ENCODE results near the gene MX2.
"Not testable (repeated sequence)": the region's sequence is repeated elsewhere in the genome, so short reads cannot be mapped to it uniquely, and the experiment has no call there.

MX2 gene, protein sequence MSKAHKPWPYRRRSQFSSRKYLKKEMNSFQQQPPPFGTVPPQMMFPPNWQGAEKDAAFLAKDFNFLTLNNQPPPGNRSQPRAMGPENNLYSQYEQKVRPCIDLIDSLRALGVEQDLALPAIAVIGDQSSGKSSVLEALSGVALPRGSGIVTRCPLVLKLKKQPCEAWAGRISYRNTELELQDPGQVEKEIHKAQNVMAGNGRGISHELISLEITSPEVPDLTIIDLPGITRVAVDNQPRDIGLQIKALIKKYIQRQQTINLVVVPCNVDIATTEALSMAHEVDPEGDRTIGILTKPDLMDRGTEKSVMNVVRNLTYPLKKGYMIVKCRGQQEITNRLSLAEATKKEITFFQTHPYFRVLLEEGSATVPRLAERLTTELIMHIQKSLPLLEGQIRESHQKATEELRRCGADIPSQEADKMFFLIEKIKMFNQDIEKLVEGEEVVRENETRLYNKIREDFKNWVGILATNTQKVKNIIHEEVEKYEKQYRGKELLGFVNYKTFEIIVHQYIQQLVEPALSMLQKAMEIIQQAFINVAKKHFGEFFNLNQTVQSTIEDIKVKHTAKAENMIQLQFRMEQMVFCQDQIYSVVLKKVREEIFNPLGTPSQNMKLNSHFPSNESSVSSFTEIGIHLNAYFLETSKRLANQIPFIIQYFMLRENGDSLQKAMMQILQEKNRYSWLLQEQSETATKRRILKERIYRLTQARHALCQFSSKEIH

DNA sequence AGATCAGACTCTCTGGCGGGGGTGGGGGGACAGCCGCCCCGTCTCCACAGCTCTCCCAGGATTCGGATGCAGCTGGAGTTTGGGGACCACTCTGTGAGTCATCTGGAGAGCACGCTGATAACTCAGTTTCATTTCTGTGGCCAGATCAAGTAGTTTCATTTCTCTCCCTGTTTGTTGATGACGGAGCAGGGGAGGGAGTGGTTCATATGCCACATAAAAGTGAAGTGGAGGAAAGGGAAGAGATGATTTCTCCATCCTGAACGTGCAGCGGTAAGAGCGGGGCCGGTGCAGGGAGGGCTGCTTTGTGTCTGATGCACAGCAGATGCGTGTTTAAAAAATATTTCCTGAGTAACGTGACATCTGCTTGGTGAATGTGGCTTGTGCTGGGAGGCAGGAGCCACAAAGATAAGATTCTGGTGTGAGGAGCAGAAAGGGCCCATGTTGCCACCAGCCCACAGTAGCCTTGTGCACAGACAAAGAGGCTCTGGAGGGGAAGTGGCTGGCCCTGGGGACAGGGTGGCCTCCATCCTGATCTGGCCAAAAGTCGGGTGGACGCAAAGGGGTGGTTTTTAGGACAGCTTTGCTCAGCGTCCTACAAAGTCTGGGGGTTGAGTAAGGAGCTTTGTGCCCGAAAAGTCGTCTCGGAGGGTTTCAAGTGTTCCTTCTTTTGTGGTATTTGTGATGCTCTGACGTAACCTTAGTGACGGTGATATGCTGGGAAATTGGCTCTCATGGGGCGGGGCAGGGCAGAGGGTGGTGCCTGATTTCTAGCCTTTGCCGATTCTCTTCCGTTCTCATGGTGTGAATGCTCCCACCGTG lies at the start of gene MX2:
MX2 (plus strand) TSS at position 242 of the 819 bp plus-strand sequence. CDS start 14,880 bp downstream, outside the sequence.
- peak within 1 kb of the TSS; percentile 83 to 88 for H3K27ac ChIP-seq (ENCODE audit: low read depth in 2 of 2, low read length in 2 of 2)
- peak within 1 kb of the TSS; percentile 58 to 70 for H3K9ac ChIP-seq (ENCODE audit: low read depth in 1 of 2, low read length in 2 of 2)
- no peaks in the 10 kb centered on the region for H3K9me3 ChIP-seq (ENCODE audit: control insufficient read depth in 2 of 2, low read length in 2 of 2)
- H3K4me3 ChIP-seq (ENCODE audit: low read length in 2 of 2) = peak within 1 kb of the TSS; percentile 57 to 72
- peaks cover 0 to 1% of the 10 kb centered on the region in 2 donors for H3K27me3 ChIP-seq (ENCODE audit: control insufficient read depth in 2 of 2, insufficient read depth in 2 of 2, low read length in 2 of 2)
- peaks cover 22 to 25% of the 10 kb centered on the region in 2 donors for H3K4me1 ChIP-seq (ENCODE audit: control insufficient read depth in 2 of 2, insufficient read depth in 2 of 2, low read length in 2 of 2)
- H3K36me3 ChIP-seq (ENCODE audit: control insufficient read depth in 2 of 2, insufficient read depth in 2 of 2, low read length in 2 of 2) = no peaks in the 10 kb centered on the region

DNA sequence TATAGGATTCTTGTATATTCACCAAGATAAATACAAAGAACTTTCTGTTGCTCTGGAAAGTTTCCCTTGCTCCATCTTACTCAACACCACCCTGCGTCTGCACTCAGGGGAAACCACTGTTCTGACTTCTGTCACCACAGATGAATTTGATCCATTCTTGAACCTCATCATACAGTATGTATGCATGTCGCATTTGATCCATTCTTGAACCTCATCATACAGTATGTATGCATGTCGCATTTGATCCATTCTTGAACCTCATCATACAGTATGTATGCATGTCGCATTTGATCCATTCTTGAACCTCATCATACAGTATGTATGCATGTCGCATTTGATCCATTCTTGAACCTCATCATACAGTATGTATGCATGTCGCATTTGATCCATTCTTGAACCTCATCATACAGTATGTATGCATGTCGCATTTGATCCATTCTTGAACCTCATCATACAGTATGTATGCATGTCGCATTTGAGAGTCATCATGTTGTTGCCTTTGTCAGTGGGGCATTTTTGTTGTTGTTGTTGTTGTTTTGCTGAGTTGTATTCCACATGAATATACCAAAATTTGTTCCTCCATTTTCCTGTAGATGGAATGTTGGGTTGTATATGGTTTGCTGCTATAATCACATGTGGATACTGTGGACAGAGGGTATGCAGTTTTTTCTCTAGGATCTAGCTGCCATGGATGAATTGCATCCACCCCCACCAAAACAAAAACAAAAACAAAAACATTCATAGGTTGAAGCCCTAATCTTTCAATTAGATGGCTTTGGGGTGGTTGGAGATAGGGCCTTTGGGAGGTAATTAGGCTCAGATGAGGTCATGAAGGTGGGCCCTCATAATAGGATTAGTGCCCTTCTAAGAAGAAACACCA lies 48.3 kb upstream of the MX2 start:
- not testable (repeated sequence) for H3K4me1 ChIP-seq (ENCODE audit: control insufficient read depth in 2 of 2, insufficient read depth in 2 of 2, low read length in 2 of 2); H3K9ac ChIP-seq (ENCODE audit: low read depth in 1 of 2, low read length in 2 of 2); H3K36me3 ChIP-seq (ENCODE audit: control insufficient read depth in 2 of 2, insufficient read depth in 2 of 2, low read length in 2 of 2); H3K4me3 ChIP-seq (ENCODE audit: low read length in 2 of 2); H3K27ac ChIP-seq (ENCODE audit: low read depth in 2 of 2, low read length in 2 of 2); H3K9me3 ChIP-seq (ENCODE audit: control insufficient read depth in 2 of 2, low read length in 2 of 2)
- peaks cover 34 to 72% of the 10 kb centered on the region in 2 donors for H3K27me3 ChIP-seq (ENCODE audit: control insufficient read depth in 2 of 2, insufficient read depth in 2 of 2, low read length in 2 of 2)

DNA sequence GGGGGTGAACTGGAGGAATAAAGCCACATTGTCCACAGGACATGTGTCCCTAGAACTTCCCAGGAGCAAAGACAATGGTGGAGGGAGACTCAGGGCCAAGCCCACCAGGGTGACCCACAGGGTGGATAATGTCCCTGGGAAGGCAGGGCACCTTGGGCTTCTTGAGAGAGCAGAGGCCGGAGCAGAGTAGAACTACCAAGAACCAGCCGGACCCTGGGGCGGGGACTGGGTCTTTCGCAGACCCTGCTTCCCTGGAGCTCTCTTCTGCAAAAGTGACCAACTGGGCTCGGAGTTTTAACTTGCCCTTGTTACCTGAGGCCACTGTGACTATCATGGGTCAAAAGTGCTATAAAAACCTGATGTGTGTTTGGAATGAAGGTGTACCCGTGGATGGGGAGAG lies 46.1 kb upstream of the MX2 start:
- H3K27ac ChIP-seq (ENCODE audit: low read depth in 2 of 2, low read length in 2 of 2) = no peak overlapping the region

DNA sequence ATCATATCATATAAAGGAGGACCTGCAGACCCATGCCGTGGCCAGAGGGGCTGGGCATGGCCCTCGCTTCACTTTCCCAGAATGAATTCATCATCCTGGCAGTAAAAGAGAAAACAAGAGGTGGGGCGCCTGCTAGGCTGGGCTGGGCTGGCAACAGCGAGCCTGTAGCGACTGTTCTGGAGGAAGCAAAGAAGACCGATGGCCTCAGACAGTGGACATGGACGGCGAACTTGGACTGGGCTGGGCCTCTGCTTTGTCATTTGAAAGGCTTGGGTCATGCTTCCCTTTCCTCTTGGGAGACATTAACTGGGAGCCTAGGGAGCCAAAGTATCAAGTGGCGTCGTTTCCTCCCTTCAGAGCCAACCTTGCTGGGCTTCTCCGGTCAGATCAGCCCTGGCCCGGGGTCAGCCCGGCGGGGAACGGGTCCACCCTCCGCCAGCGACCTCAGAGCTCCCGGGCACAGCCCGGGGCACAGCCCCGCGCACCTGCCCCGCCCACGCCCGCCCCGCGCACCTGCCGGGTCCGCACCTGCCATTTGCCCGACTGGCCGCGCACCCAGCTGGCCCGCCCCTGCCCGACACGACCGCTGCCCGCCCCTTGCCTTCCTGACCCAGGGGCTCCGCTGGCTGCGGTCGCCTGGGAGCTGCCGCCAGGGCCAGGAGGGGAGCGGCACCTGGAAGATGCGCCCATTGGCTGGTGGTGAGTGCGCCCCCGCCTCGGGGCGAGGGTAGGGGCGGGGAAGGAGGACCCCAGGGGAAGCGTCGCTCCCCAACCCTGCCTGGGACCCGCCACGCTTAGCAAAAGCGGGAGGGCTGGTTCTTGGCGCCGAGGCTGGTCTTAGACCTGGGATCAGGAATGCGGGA lies 45.4 kb upstream of the MX2 start, which contains the start of gene FAM3B:
FAM3B (plus strand) TSS at position 602 of the 863 bp plus-strand sequence; CDS start at position 681, 79 bp downstream.
- Histone ChIP-seq H3K27me3 (ENCODE audit: control insufficient read depth in 2 of 2, insufficient read depth in 2 of 2, low read length in 2 of 2) (peaks cover 26 to 70% of the 10 kb centered on the region in 2 donors), H3K4me3 (ENCODE audit: low read length in 2 of 2) (peak within 1 kb of the TSS in 1 of 2 donors; percentile 50), H3K4me1 (ENCODE audit: control insufficient read depth in 2 of 2, insufficient read depth in 2 of 2, low read length in 2 of 2) (peaks cover 0 to 3% of the 10 kb centered on the region in 2 donors), H3K9ac (ENCODE audit: low read depth in 1 of 2, low read length in 2 of 2) (no peak within 1 kb of the TSS), H3K36me3 (ENCODE audit: control insufficient read depth in 2 of 2, insufficient read depth in 2 of 2, low read length in 2 of 2) (no peaks in the 10 kb centered on the region), H3K27ac (ENCODE audit: low read depth in 2 of 2, low read length in 2 of 2) (no peak within 1 kb of the TSS), H3K9me3 (ENCODE audit: control insufficient read depth in 2 of 2, low read length in 2 of 2) (no peaks in the 10 kb centered on the region)

More for the DNA sequence above, 46.1 kb upstream of the MX2 start:
- Histone ChIP-seq H3K27me3 (ENCODE audit: control insufficient read depth in 2 of 2, insufficient read depth in 2 of 2, low read length in 2 of 2) (peaks cover 28 to 64% of the 10 kb centered on the region in 2 donors), H3K9me3 (ENCODE audit: control insufficient read depth in 2 of 2, low read length in 2 of 2) (no peaks in the 10 kb centered on the region), H3K36me3 (ENCODE audit: control insufficient read depth in 2 of 2, insufficient read depth in 2 of 2, low read length in 2 of 2) (no peaks in the 10 kb centered on the region), H3K4me3 (ENCODE audit: low read length in 2 of 2) (no peak overlapping the region), H3K9ac (ENCODE audit: low read depth in 1 of 2, low read length in 2 of 2) (no peak overlapping the region), H3K4me1 (ENCODE audit: control insufficient read depth in 2 of 2, insufficient read depth in 2 of 2, low read length in 2 of 2) (peaks cover 0 to 3% of the 10 kb centered on the region in 2 donors)

DNA sequence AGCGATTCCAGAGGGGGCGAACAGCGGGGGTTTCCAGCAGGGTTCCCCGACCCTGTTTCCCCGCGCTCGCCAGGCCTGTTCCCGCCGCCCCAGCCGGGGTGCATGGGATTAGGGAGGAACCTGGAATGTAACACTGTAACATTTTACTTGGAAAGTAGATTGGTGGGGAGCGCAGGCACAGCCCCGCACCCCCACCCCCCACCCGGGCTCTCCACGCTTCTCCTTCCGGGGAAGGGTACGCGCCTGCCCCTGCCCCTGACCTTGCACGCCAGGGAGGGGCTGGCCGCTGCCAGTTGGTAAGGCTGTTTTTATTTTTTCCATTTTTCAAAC lies 44.8 kb upstream of the MX2 start:
- Histone ChIP-seq H3K9me3 (ENCODE audit: control insufficient read depth in 2 of 2, low read length in 2 of 2) (no peaks in the 10 kb centered on the region), H3K9ac (ENCODE audit: low read depth in 1 of 2, low read length in 2 of 2) (no peak overlapping the region), H3K36me3 (ENCODE audit: control insufficient read depth in 2 of 2, insufficient read depth in 2 of 2, low read length in 2 of 2) (no peaks in the 10 kb centered on the region), H3K4me1 (ENCODE audit: control insufficient read depth in 2 of 2, insufficient read depth in 2 of 2, low read length in 2 of 2) (peaks cover 0 to 3% of the 10 kb centered on the region in 2 donors), H3K27ac (ENCODE audit: low read depth in 2 of 2, low read length in 2 of 2) (no peak overlapping the region), H3K27me3 (ENCODE audit: control insufficient read depth in 2 of 2, insufficient read depth in 2 of 2, low read length in 2 of 2) (peaks cover 26 to 67% of the 10 kb centered on the region in 2 donors), H3K4me3 (ENCODE audit: low read length in 2 of 2) (no peak overlapping the region)

DNA sequence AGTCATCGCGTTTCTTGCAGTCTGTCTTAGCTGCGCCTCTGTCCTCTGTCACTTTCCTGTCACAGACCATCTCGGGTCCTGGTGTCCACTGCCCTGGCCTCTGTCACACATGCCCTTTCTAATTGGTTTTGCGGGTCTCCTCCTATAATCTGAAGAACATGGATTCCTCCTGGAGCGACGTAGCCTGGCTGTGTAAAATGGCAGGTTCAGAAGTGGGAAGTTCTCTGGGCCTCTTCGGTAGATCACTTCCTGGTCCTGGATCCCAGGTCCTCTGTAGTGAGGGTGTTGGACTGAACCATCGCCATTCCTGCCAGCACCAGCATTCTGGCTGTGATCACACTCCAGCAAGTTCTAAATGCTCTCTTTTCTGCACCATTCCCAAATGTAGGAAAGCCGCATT lies 44.4 kb upstream of the MX2 start:
- no peak overlapping the region for H3K9ac ChIP-seq (ENCODE audit: low read depth in 1 of 2, low read length in 2 of 2)
- H3K4me1 ChIP-seq (ENCODE audit: control insufficient read depth in 2 of 2, insufficient read depth in 2 of 2, low read length in 2 of 2) = peaks cover 0 to 3% of the 10 kb centered on the region in 2 donors
- H3K4me3 ChIP-seq (ENCODE audit: low read length in 2 of 2) = no peak overlapping the region
- H3K36me3 ChIP-seq (ENCODE audit: control insufficient read depth in 2 of 2, insufficient read depth in 2 of 2, low read length in 2 of 2) = no peaks in the 10 kb centered on the region
- H3K27ac ChIP-seq (ENCODE audit: low read depth in 2 of 2, low read length in 2 of 2) = no peak overlapping the region
- H3K9me3 ChIP-seq (ENCODE audit: control insufficient read depth in 2 of 2, low read length in 2 of 2) = no peaks in the 10 kb centered on the region
- peaks cover 26 to 64% of the 10 kb centered on the region in 2 donors for H3K27me3 ChIP-seq (ENCODE audit: control insufficient read depth in 2 of 2, insufficient read depth in 2 of 2, low read length in 2 of 2)

DNA sequence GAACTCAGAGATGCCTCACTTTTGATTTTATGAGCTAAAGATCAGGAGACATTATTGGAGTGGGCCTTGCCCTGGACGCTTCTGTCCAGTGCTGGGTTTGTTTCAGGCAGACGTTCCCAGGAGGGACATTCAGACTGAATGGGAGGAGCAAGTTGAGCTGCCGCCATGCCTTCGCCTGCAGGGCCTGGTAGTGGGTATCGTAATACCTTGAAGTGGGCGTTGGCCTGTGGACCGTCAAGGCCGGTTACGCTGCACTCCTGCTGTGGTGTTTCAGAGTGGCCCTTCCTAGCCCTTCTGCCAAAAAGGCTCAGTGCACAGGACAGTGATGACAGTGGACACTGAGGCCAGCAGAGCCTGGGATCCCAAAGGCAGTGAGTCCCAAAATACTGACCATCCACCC lies 43.6 kb upstream of the MX2 start:
- H3K27me3 ChIP-seq (ENCODE audit: control insufficient read depth in 2 of 2, insufficient read depth in 2 of 2, low read length in 2 of 2) = peaks cover 22 to 66% of the 10 kb centered on the region in 2 donors
- no peak overlapping the region for H3K4me3 ChIP-seq (ENCODE audit: low read length in 2 of 2)
- no peak overlapping the region for H3K9ac ChIP-seq (ENCODE audit: low read depth in 1 of 2, low read length in 2 of 2)
- H3K36me3 ChIP-seq (ENCODE audit: control insufficient read depth in 2 of 2, insufficient read depth in 2 of 2, low read length in 2 of 2) = no peaks in the 10 kb centered on the region
- peaks cover 0 to 3% of the 10 kb centered on the region in 2 donors for H3K4me1 ChIP-seq (ENCODE audit: control insufficient read depth in 2 of 2, insufficient read depth in 2 of 2, low read length in 2 of 2)
- no peak overlapping the region for H3K27ac ChIP-seq (ENCODE audit: low read depth in 2 of 2, low read length in 2 of 2)
- no peaks in the 10 kb centered on the region for H3K9me3 ChIP-seq (ENCODE audit: control insufficient read depth in 2 of 2, low read length in 2 of 2)

DNA sequence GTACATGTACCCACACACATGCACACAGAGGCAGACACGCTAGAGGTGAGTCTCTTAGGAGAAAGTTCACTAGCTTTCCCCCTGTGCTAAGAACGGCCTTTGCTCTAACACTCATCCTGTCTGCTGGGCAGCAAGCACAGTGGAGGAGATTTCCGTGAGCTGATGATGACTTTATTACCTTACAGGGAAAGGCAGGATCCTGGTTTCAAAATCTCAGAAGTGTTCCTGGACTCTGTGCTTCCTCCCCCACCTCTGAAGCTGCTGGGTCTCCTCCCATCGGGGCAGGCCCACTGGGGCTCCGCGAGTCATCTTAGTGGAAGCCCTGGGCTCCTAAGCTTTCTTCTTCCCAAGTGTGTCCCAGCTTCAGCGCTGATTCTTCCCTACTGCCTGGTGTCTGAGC lies 42.6 kb upstream of the MX2 start:
- Histone ChIP-seq H3K4me3 (ENCODE audit: low read length in 2 of 2) (no peak overlapping the region), H3K9me3 (ENCODE audit: control insufficient read depth in 2 of 2, low read length in 2 of 2) (no peaks in the 10 kb centered on the region), H3K4me1 (ENCODE audit: control insufficient read depth in 2 of 2, insufficient read depth in 2 of 2, low read length in 2 of 2) (peaks cover 0 to 3% of the 10 kb centered on the region in 2 donors), H3K27me3 (ENCODE audit: control insufficient read depth in 2 of 2, insufficient read depth in 2 of 2, low read length in 2 of 2) (peaks cover 22 to 70% of the 10 kb centered on the region in 2 donors), H3K9ac (ENCODE audit: low read depth in 1 of 2, low read length in 2 of 2) (no peak overlapping the region), H3K36me3 (ENCODE audit: control insufficient read depth in 2 of 2, insufficient read depth in 2 of 2, low read length in 2 of 2) (no peaks in the 10 kb centered on the region), H3K27ac (ENCODE audit: low read depth in 2 of 2, low read length in 2 of 2) (no peak overlapping the region)

Data from mucosa of rectum (tissue), 2 donors.